ENCODE results near the gene ACOT7. TPM values are rescaled to one million over a fixed set of nuclear protein-coding genes. Genes with fewer than 3 reads are reported as not detected.

ACOT7 gene
- polyA plus RNA-seq, 1 experiment = 157 TPM

- TF ChIP-seq, protein P1, sequence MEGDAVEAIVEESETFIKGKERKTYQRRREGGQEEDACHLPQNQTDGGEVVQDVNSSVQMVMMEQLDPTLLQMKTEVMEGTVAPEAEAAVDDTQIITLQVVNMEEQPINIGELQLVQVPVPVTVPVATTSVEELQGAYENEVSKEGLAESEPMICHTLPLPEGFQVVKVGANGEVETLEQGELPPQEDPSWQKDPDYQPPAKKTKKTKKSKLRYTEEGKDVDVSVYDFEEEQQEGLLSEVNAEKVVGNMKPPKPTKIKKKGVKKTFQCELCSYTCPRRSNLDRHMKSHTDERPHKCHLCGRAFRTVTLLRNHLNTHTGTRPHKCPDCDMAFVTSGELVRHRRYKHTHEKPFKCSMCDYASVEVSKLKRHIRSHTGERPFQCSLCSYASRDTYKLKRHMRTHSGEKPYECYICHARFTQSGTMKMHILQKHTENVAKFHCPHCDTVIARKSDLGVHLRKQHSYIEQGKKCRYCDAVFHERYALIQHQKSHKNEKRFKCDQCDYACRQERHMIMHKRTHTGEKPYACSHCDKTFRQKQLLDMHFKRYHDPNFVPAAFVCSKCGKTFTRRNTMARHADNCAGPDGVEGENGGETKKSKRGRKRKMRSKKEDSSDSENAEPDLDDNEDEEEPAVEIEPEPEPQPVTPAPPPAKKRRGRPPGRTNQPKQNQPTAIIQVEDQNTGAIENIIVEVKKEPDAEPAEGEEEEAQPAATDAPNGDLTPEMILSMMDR (IDR thresholded peaks at IDR 0.05; ENCODE audit: insufficient read depth, low read depth, low read length) = no peak
- CTCF ChIA-PET = interaction anchor here (1.5 to 7.6 kb wide), 6 partner anchors 16 to 113 kb away, joined by 7 to 83 read pairs (median 10); no protein-coding TSS in a partner anchor
- H3K36me3 ChIP-seq (ENCODE audit: control insufficient read depth, insufficient read depth, low read length) = no peaks in the 10 kb centered on the region
- H3K27me3 ChIP-seq (ENCODE audit: control insufficient read depth, insufficient read depth, low read length) = no peaks in the 10 kb centered on the region
- no peak for DNase-seq (ENCODE audit: low read depth)
- H3K4me3 ChIP-seq (ENCODE audit: low read depth, low read length) = no peak overlapping the region
- POLR2A ChIA-PET = no interaction called here
These were observed 34.1 kb downstream of the ACOT7 start for GRCh38 chr1:6359216-6360116.

- Histone ChIP-seq H3K36me3 (ENCODE audit: control insufficient read depth, insufficient read depth, low read length) (no peaks in the 10 kb centered on the region), H3K27me3 (ENCODE audit: control insufficient read depth, insufficient read depth, low read length) (no peaks in the 10 kb centered on the region), H3K4me3 (ENCODE audit: low read depth, low read length) (no peak overlapping the region)
- ChIA-PET POLR2A (no interaction called here), CTCF (interaction anchor here (1.4 to 7.6 kb wide), 6 partner anchors 10 to 112 kb away, joined by 6 to 83 read pairs (median 9); no protein-coding TSS in a partner anchor)
- TF ChIP-seq, protein P1 (IDR thresholded peaks at IDR 0.05; ENCODE audit: insufficient read depth, low read depth, low read length) = no peak
- no peak for DNase-seq (ENCODE audit: low read depth)
These were observed 34.8 kb downstream of the ACOT7 start for GRCh38 chr1:6358757-6359201.

DNA sequence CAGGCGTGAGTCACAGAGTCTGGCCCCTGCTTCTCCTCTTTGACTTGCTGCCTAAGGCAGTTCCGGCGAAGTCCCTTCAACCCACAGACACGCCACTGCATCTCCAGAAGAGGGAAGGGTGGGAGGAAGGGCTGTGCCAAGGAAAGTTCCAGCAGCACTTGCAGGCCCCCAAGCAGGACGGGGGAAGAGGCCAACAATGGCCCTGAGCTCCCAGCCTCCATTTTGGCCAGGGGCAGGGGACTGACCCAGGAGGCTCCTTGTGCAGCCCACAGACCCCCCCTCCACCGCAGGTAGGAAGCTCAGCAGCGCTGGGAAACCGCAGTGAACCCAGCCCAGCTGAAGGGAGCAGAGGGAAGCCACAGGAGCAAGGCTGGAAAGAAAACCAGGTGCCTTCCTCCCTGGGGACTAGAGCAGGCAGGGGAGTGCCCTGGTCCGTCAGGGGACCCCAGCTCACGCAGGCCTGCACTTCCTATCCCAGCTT lies 35.4 kb downstream of the ACOT7 start:
- Histone ChIP-seq H3K36me3 (ENCODE audit: control insufficient read depth, insufficient read depth, low read length) (no peaks in the 10 kb centered on the region), H3K4me3 (ENCODE audit: low read depth, low read length) (no peak overlapping the region), H3K27me3 (ENCODE audit: control insufficient read depth, insufficient read depth, low read length) (no peaks in the 10 kb centered on the region)
- CTCF ChIA-PET = interaction anchor here (1.4 to 7.6 kb wide), 7 partner anchors 9 to 112 kb away, joined by 3 to 83 read pairs (median 7); no protein-coding TSS in a partner anchor
- TF ChIP-seq, protein P1 (IDR thresholded peaks at IDR 0.05; ENCODE audit: insufficient read depth, low read depth, low read length) = no peak
- POLR2A ChIA-PET = no interaction called here
- DNase-seq (ENCODE audit: low read depth) = no peak

GRCh38 chr1:6357243-6357936 lies 36.2 kb downstream of the ACOT7 start:
- ChIA-PET CTCF (interaction anchor here (0.6 to 7.6 kb wide), 8 partner anchors 8 to 126 kb away, joined by 3 to 83 read pairs (median 6); no protein-coding TSS in a partner anchor), POLR2A (no interaction called here)
- no peak overlapping the region for H3K4me3 ChIP-seq (ENCODE audit: low read depth, low read length)
- H3K27me3 ChIP-seq (ENCODE audit: control insufficient read depth, insufficient read depth, low read length) = no peaks in the 10 kb centered on the region
- no peaks in the 10 kb centered on the region for H3K36me3 ChIP-seq (ENCODE audit: control insufficient read depth, insufficient read depth, low read length)
- DNase-seq (ENCODE audit: low read depth) = no peak
- TF ChIP-seq, protein P1 (IDR thresholded peaks at IDR 0.05; ENCODE audit: insufficient read depth, low read depth, low read length) = 0 out of 2 replicates have a peak, but pooled peaks have one; percentile 7

GRCh38 chr1:6355621-6356020 lies 37.9 kb downstream of the ACOT7 start:
- H3K4me3 ChIP-seq (ENCODE audit: low read depth, low read length) = no peak overlapping the region
- TF ChIP-seq, protein P1 (IDR thresholded peaks at IDR 0.05; ENCODE audit: insufficient read depth, low read depth, low read length) = no peak
- no peaks in the 10 kb centered on the region for H3K27me3 ChIP-seq (ENCODE audit: control insufficient read depth, insufficient read depth, low read length)
- no peaks in the 10 kb centered on the region for H3K36me3 ChIP-seq (ENCODE audit: control insufficient read depth, insufficient read depth, low read length)
- no peak for DNase-seq (ENCODE audit: low read depth)
- CTCF ChIA-PET = interaction anchor here (0.7 to 1.3 kb wide), 3 partner anchors 11 to 109 kb away, joined by 3 to 5 read pairs (median 3); no protein-coding TSS in a partner anchor
- POLR2A ChIA-PET = no interaction called here

Measured in BJ (cell line).